Activated CD8-positive, alpha-beta memory T cell treated with anti-CD3 and anti-CD28 coated beads, Interleukin-2, amount 50 U/mL, for 4 hours (primary cell): ENCODE data around the gene ACTR1A.
"Not testable (repeated sequence)": the region's sequence is repeated elsewhere in the genome, so short reads cannot be mapped to it uniquely, and the experiment has no call there.

Experiments
- DNase-seq: peaks from one replicate; pipeline ENCODE4 v3.0.0-alpha.2; 2020

ACTR1A gene

GRCh38 chr10:102514487-102515311 is 12.2 kb upstream of the ACTR1A start:
- no peak for DNase-seq

- DNase-seq: no peak
Observed at GRCh38 chr10:102511583-102512274, 9.2 kb upstream of the ACTR1A start.

- DNase-seq: no peak
Observed at GRCh38 chr10:102509387-102509786, 6.9 kb upstream of the ACTR1A start.

- no peak for DNase-seq
Observed at GRCh38 chr10:102508506-102508905, 6.0 kb upstream of the ACTR1A start.

GRCh38 chr10:102507521-102507920 is 5.0 kb upstream of the ACTR1A start:
- DNase-seq: no peak

GRCh38 chr10:102505462-102506115 is 3.1 kb upstream of the ACTR1A start:
- no peak for DNase-seq

GRCh38 chr10:102504976-102505300 is 2.4 kb upstream of the ACTR1A start:
- DNase-seq: no peak

- peak; percentile 39 for DNase-seq
Observed at GRCh38 chr10:102504179-102504975, 1.9 kb upstream of the ACTR1A start.

GRCh38 chr10:102503264-102504178 is 1.0 kb upstream of the ACTR1A start, which contains the start of gene SUFU:
SUFU (plus strand) TSS chr10:102503972; CDS start chr10:102504153, 181 bp downstream.
- peak; percentile 97 for DNase-seq

- DNase-seq: peak; percentile 97
Observed at GRCh38 chr10:102502029-102502336, 529 bp downstream of the ACTR1A start.

GRCh38 chr10:102501201-102502028 is 1.1 kb downstream of the ACTR1A start:
- no peak for DNase-seq

- DNase-seq: not testable (repeated sequence)
Observed at GRCh38 chr10:102500686-102501085, 1.8 kb downstream of the ACTR1A start.

- DNase-seq: no peak
Observed at GRCh38 chr10:102499356-102499755, 3.2 kb downstream of the ACTR1A start.

- DNase-seq: no peak
Observed at GRCh38 chr10:102497545-102497944, 5.0 kb downstream of the ACTR1A start.

GRCh38 chr10:102493771-102494170 is 8.7 kb downstream of the ACTR1A start:
- DNase-seq: no peak

GRCh38 chr10:102492983-102493382 is 9.5 kb downstream of the ACTR1A start:
- DNase-seq: no peak

- no peak for DNase-seq
Observed at GRCh38 chr10:102492344-102492939, 10.1 kb downstream of the ACTR1A start.

- no peak for DNase-seq
Observed at GRCh38 chr10:102491136-102491535, 11.4 kb downstream of the ACTR1A start.

- DNase-seq: no peak
Observed at GRCh38 chr10:102485093-102485784, 17.3 kb downstream of the ACTR1A start.

- DNase-seq: no peak
Observed at GRCh38 chr10:102484021-102484420, 18.5 kb downstream of the ACTR1A start.
